Measurements from ENCODE around the gene EGFR.

GRCh38 chr7:55174856-55175255 lies 156.0 kb downstream of the EGFR start:
- TF ChIP-seq POLR2AphosphoS5 (IDR thresholded peaks at IDR 0.05; ENCODE audit: low read depth, low read length), result no peak
- TF ChIP-seq, protein P1, sequence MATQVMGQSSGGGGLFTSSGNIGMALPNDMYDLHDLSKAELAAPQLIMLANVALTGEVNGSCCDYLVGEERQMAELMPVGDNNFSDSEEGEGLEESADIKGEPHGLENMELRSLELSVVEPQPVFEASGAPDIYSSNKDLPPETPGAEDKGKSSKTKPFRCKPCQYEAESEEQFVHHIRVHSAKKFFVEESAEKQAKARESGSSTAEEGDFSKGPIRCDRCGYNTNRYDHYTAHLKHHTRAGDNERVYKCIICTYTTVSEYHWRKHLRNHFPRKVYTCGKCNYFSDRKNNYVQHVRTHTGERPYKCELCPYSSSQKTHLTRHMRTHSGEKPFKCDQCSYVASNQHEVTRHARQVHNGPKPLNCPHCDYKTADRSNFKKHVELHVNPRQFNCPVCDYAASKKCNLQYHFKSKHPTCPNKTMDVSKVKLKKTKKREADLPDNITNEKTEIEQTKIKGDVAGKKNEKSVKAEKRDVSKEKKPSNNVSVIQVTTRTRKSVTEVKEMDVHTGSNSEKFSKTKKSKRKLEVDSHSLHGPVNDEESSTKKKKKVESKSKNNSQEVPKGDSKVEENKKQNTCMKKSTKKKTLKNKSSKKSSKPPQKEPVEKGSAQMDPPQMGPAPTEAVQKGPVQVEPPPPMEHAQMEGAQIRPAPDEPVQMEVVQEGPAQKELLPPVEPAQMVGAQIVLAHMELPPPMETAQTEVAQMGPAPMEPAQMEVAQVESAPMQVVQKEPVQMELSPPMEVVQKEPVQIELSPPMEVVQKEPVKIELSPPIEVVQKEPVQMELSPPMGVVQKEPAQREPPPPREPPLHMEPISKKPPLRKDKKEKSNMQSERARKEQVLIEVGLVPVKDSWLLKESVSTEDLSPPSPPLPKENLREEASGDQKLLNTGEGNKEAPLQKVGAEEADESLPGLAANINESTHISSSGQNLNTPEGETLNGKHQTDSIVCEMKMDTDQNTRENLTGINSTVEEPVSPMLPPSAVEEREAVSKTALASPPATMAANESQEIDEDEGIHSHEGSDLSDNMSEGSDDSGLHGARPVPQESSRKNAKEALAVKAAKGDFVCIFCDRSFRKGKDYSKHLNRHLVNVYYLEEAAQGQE (IDR thresholded peaks at IDR 0.05; ENCODE audit: insufficient read depth in 1 of 2, low read depth in 2 of 2, low read length in 2 of 2), result no peak
- no peak for TF ChIP-seq SIN3A (IDR thresholded peaks at IDR 0.05; ENCODE audit: borderline replicate concordance, insufficient read depth, low read length)
- no peak for TF ChIP-seq TAF1 (IDR thresholded peaks at IDR 0.05; ENCODE audit: borderline replicate concordance, insufficient read depth, low read length)

All from PFSK-1 (cell line).